Measurements from ENCODE around the gene THAP4. TPM values are rescaled to one million over a fixed set of nuclear protein-coding genes. Genes with fewer than 3 reads are reported as not detected.

THAP4 gene
- total and polyA plus RNA-seq, 2 of the 13 experiments (the other 11 are each of a cell fraction or from before 2014, with no cell fraction given) = 59.7 to 75.7 TPM

- TF ChIP-seq MTERF4 (CRISPR knock-in tag; IDR thresholded peaks at IDR 0.05) = 0 out of 2 replicates have a peak, but pooled peaks have one; percentile 48
- no peak for TF ChIP-seq SUZ12 (IDR thresholded peaks at IDR 0.05; ENCODE audit: low read depth, low read length)
- TF ChIP-seq AKNA (CRISPR knock-in tag; IDR thresholded peaks at IDR 0.05; ENCODE audit: borderline replicate concordance) = no peak
- no peak for TF ChIP-seq DMAP1 (CRISPR knock-in tag; IDR thresholded peaks at IDR 0.05)
- TF ChIP-seq PATZ1 (CRISPR knock-in tag; IDR thresholded peaks at IDR 0.05) = peak; percentile 56; the same call in 1 of the 2 replicates
- peak; percentile 19; the same call in 1 of the 2 replicates for TF ChIP-seq CREM (IDR thresholded peaks at IDR 0.05)
- no peak for TF ChIP-seq CREM (CRISPR knock-in tag; IDR thresholded peaks at IDR 0.05)
- TF ChIP-seq XBP1 (CRISPR knock-in tag; IDR thresholded peaks at IDR 0.05) = no peak
- peak; percentile 47; the same call in 1 of the 2 replicates for TF ChIP-seq MIER2 (CRISPR knock-in tag; IDR thresholded peaks at IDR 0.05)
- TF ChIP-seq ZNF598 (CRISPR knock-in tag; IDR thresholded peaks at IDR 0.05; ENCODE audit: borderline replicate concordance) = peak; percentile 64; the same call in 1 of the 2 replicates
- no peak for TF ChIP-seq NCOR1 (IDR thresholded peaks at IDR 0.05; ENCODE audit: borderline replicate concordance, low read length)
- TF ChIP-seq ZNF460 (CRISPR knock-in tag; IDR thresholded peaks at IDR 0.05; ENCODE audit: borderline replicate concordance) = no peak
- TF ChIP-seq FOXA3 (CRISPR knock-in tag; IDR thresholded peaks at IDR 0.05) = peak; percentile 17; the same call in 1 of the 2 replicates
- peak; percentile 87 for TF ChIP-seq ZBTB7A (CRISPR knock-in tag; IDR thresholded peaks at IDR 0.05)
- TF ChIP-seq ATF2 (CRISPR knock-in tag; IDR thresholded peaks at IDR 0.05) = 0 out of 2 replicates have a peak, but pooled peaks have one; percentile 33
- TF ChIP-seq ZNF670 (CRISPR knock-in tag; IDR thresholded peaks at IDR 0.05; ENCODE audit: borderline replicate concordance) = no peak
- no peak for TF ChIP-seq ZEB1 (IDR thresholded peaks at IDR 0.05; ENCODE audit: insufficient replicate concordance, low read depth)
- no peak for TF ChIP-seq ZBTB46 (CRISPR knock-in tag; IDR thresholded peaks at IDR 0.05; ENCODE audit: borderline replicate concordance)
Observed at GRCh38 chr2:241534701-241535375, 102.1 kb downstream of the THAP4 start (continued).
